ENCODE results near the gene KPNA3. TPM values are rescaled to one million over a fixed set of nuclear protein-coding genes. Genes with fewer than 3 reads are reported as not detected.

The KPNA3 gene
- total RNA-seq (2022; extraction: Qiagen RNA extraction; ENCODE audit: low read depth), result 23.8 to 30.7 TPM (median 28.8 TPM) in 5 replicates

GRCh38 chr13:49792550-49793324 lies at the start of gene KPNA3:
Gene KPNA3 (minus strand): TSS chr13:49792682. CDS start chr13:49792506, 176 bp downstream.

GRCh38 chr13:49690995-49691784 lies 101.3 kb downstream of the KPNA3 start, which contains the start of gene EBPL:
Gene EBPL (minus strand): TSS chr13:49691486. CDS start chr13:49691424, 62 bp downstream.

Other genes starting within 250 kb of the KPNA3 start
- gene RCBTB1, start 207.1 kb downstream of the KPNA3 start, total RNA-seq (2022; extraction: Qiagen RNA extraction; ENCODE audit: low read depth), result 7.0 to 10.9 TPM (median 9.2 TPM) in 5 replicates
- gene ARL11, start 164.2 kb downstream of the KPNA3 start, total RNA-seq (2022; extraction: Qiagen RNA extraction; ENCODE audit: low read depth), result not detected in 5 replicates
- 36.6 to 74.4 TPM (median 66.3 TPM) in 5 replicates for gene EBPL, start 101.2 kb downstream of the KPNA3 start, total RNA-seq (2022; extraction: Qiagen RNA extraction; ENCODE audit: low read depth)
- gene SPRYD7, start 143.7 kb upstream of the KPNA3 start, total RNA-seq (2022; extraction: Qiagen RNA extraction; ENCODE audit: low read depth), result 7.9 to 9.6 TPM (median 9.2 TPM) in 5 replicates
- gene TRIM13, start 204.4 kb upstream of the KPNA3 start, total RNA-seq (2022; extraction: Qiagen RNA extraction; ENCODE audit: low read depth), result 12.3 to 15.5 TPM (median 14.0 TPM) in 5 replicates
- gene KCNRG, start 222.8 kb upstream of the KPNA3 start, total RNA-seq (2022; extraction: Qiagen RNA extraction; ENCODE audit: low read depth), result 0.23 to 0.69 TPM (median 0.42 TPM) in 5 replicates